Peyer's patch (tissue), 4 donors: Measurements from ENCODE around the gene PLPP2.
A peak's percentile ranks its signal among the peaks of the same experiment; 100 is the strongest.

ENCODE experiments used
- CTCF ChIP-seq, 6 experiments: fragments of 450-650 bp in 4 of 6; fragments of 200-600 bp in 2 of 6; sonication (generic) in 1 of 6; IDR thresholded peaks; one replicate each; pipeline ENCODE4 v1.5.1; 2017 to 2019; ENCODE audit warnings: antibody characterized with exemption in 6 of 6, mild to moderate bottlenecking in 3 of 6, moderate library complexity in 1 of 6
- POLR2A ChIP-seq, 2 donors: fragments of 450-650 bp; IDR thresholded peaks; one replicate each; pipeline ENCODE4 v1.5.1; 2017; ENCODE audit warnings: antibody characterized with exemption in 2 of 2, mild to moderate bottlenecking in 2 of 2, moderate library complexity in 2 of 2

GRCh38 chr19:291561-292280 lies 518 bp upstream of the PLPP2 start:
- TF ChIP-seq CTCF (IDR thresholded peaks at IDR 0.05): peak in 1 of 6 experiments; percentile 1
- TF ChIP-seq POLR2A (IDR thresholded peaks at IDR 0.05): peak; percentile 18 to 50
